ENCODE data around the gene STAM. TPM values are rescaled to one million over a fixed set of nuclear protein-coding genes. Genes with fewer than 3 reads are reported as not detected.

The STAM gene
- total and polyA plus RNA-seq, 10 of the 15 experiments (the other 5 are each of a cell fraction or from before 2014, with no cell fraction given): 8.8 to 15.9 (median 14.4) TPM

DNA sequence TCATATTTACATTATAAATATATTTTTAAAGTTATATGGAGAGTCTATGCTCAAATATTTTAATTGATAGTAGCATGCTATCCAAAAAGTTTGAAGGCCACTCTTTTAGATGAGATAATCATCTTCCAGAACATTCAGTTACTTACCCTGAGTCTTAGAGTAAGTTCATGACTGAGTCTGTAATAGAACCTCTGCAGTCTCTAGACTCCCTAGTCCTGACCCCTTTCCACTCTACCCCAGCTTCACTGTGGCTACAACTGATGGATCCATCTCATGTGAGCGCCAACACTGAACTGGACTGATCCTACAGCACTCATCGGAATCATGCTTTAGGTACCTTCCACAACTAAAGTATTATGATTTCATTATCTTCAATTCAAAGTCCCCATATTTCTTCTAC lies 36.9 kb upstream of the STAM start:
- H3K9me3 ChIP-seq (replicated peaks; ENCODE audit: control insufficient read depth, insufficient read depth, low read length): no peaks in the 10 kb centered on the region
- ChIA-PET CTCF (interaction anchor here (0.5 to 5.9 kb wide), 6 partner anchors 91 to 501 kb away, joined by 3 to 61 read pairs (median 4); no protein-coding TSS in a partner anchor), SMC1A (ENCODE audit: uncharacterized antibody, unreplicated experiment) (interaction anchor here (1.7 kb wide), 2 partner anchors 15 to 138 kb away, joined by 4 to 7 read pairs; no protein-coding TSS in a partner anchor), POLR2A (no interaction called here), RAD21 (ENCODE audit: unreplicated experiment) (interaction anchor here (1.4 kb wide), 1 partner anchor 198 kb away, joined by 4 read pairs; no protein-coding TSS in a partner anchor)
- H3K27me3 ChIP-seq (replicated peaks in 1 of 2; ENCODE audit: control insufficient read depth in 2 of 2, insufficient read depth in 2 of 2, low read length in 1 of 2): no peaks in the 10 kb centered on the region
- peak; percentile 46; the same call in 1 of the 3 replicates for ATAC-seq
- no peak overlapping the region for H3K27ac ChIP-seq (ENCODE audit: control insufficient read depth, insufficient read depth)
- no peaks in the 10 kb centered on the region for H3K79me2 ChIP-seq (ENCODE audit: control insufficient read depth, insufficient read depth, low read length)
- no peak for DNase-seq (ENCODE audit: low read depth, low spot score)
- FAIRE-seq: no peak
- in situ Hi-C loops (cut with MboI) (loop anchor here (5.0 to 10.0 kb wide), 3 partner anchors 135 to 618 kb away; no protein-coding TSS in a partner anchor), intact Hi-C loops (cut with micrococcal nuclease; ENCODE audit: unreplicated experiment) (loop anchor here (1.0 to 5.0 kb wide), 5 partner anchors 136 to 630 kb away; no protein-coding TSS in a partner anchor)
- WGBS (ENCODE audit: insufficient coverage, insufficient replicate concordance, low lambda C conversion rate, missing lambda C conversion rate): 5% methylated on average over 2 of the region's 2 CpGs
- no TSS peak for BruUV-seq (replicated peaks)
- H3K36me3 ChIP-seq (ENCODE audit: control insufficient read depth in 2 of 2, insufficient read depth in 2 of 2, low read length in 1 of 2): no peaks in the 10 kb centered on the region
- TF ChIP-seq, protein P1, sequence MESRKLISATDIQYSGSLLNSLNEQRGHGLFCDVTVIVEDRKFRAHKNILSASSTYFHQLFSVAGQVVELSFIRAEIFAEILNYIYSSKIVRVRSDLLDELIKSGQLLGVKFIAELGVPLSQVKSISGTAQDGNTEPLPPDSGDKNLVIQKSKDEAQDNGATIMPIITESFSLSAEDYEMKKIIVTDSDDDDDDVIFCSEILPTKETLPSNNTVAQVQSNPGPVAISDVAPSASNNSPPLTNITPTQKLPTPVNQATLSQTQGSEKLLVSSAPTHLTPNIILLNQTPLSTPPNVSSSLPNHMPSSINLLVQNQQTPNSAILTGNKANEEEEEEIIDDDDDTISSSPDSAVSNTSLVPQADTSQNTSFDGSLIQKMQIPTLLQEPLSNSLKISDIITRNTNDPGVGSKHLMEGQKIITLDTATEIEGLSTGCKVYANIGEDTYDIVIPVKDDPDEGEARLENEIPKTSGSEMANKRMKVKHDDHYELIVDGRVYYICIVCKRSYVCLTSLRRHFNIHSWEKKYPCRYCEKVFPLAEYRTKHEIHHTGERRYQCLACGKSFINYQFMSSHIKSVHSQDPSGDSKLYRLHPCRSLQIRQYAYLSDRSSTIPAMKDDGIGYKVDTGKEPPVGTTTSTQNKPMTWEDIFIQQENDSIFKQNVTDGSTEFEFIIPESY (IDR thresholded peaks at IDR 0.05): no peak
- TF ChIP-seq PAX8 (IDR thresholded peaks at IDR 0.05) (no peak), HDAC6 (IDR thresholded peaks at IDR 0.05; ENCODE audit: unreplicated experiment) (no peak), CREM (IDR thresholded peaks at IDR 0.05; ENCODE audit: low read depth) (no peak), IRF3 (IDR thresholded peaks at IDR 0.05) (no peak), EZH2 (IDR thresholded peaks at IDR 0.05; ENCODE audit: borderline replicate concordance, control insufficient read depth, low read depth, low read length) (no peak), HSF1 (IDR thresholded peaks at IDR 0.05; ENCODE audit: low read depth, low read length) (no peak), YY1 (IDR thresholded peaks at IDR 0.05; ENCODE audit: low read depth, low read length) (no peak)
- no peaks in the 10 kb centered on the region for H4K20me1 ChIP-seq (ENCODE audit: control insufficient read depth, insufficient read depth)
- no peaks in the 10 kb centered on the region for H3K4me1 ChIP-seq (ENCODE audit: control insufficient read depth, insufficient read depth, low read length)
- no peak overlapping the region for H3K4me3 ChIP-seq
- no peak overlapping the region for H3K4me2 ChIP-seq (ENCODE audit: control insufficient read depth, insufficient read depth)
- H3K9ac ChIP-seq (ENCODE audit: control insufficient read depth, insufficient read depth, low read length): no peak overlapping the region
- no peak overlapping the region for H2AFZ ChIP-seq (ENCODE audit: control insufficient read depth, low read depth, low read length)
